Measurements from ENCODE around the gene ULK4. TPM values are rescaled to one million over a fixed set of nuclear protein-coding genes. Genes with fewer than 3 reads are reported as not detected.

The ULK4 gene
- total RNA-seq, 4 donors from 2014 or later = 3.2 to 18.7 (median 12.6) TPM

DNA sequence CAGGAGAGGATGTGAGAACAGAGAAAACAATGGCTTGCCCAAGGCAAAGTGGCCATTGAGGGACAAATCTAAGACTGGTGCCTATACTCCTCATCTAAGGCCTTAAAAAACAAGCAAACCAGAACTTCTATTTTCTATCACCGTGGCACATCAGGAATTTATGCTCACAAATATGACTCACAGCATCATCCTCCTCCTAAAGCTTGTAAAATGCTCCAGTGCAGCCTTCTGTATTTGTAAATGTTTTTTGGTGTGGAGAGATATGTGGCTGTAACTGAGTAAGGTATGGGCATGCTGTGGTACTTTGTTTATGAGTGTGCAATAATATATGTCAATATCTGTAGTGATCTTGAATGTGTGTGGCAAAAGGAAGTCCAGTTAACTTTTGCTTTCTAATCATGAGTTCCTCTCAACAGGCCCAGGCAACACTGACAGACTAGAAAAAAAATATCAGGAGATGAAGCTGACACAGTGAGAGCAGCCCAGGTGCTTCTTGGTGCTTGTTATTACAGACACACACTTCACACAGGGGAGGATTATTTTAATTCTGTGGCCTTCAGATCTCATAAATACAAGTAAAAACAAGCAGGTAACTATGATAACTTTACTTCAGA, 702.3 kb downstream of the ULK4 start:
- intact Hi-C loops (cut with DNase I; ENCODE audit: low total_unique reads) = no loop called here
- WGBS, 2 donors = 50 to 52% methylated on average over 1 of the region's 1 CpG

DNA sequence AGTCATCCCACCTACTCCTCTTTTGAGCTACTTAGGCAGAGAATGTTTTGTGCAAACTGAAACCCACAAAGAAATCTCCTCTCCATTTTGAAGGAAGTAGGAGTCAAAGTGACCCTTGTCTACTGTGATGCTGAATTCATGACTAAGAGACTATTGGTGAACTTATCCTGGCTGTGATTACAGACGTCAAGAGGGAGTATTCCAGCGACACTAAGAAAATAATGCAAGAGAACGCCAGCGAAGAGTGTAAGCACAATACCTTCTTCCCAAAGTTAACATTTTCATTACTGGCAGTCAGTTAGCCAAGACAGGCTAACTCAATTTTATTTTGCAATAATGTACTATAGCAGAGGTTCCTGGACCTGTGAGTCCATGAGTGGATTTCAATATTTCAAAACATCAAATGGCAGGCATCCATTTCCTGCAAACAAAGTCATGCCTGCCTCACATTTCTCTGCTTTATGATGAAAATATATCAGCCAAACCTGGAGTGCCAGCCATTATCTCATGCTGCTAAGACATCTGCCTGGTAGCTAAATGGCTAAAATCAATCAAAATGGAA, 703.6 kb downstream of the ULK4 start:
- intact Hi-C loops (cut with DNase I; ENCODE audit: low total_unique reads) = no loop called here
- no peak for DNase-seq (ENCODE audit: low spot score in 2 of 2)
- 91 to 99% methylated on average over 4 of the region's 4 CpGs for WGBS, 2 donors
- no peak overlapping the region for H3K4me3 ChIP-seq (ENCODE audit: low read depth, poor library complexity, severe bottlenecking)
- TF ChIP-seq, protein P1, sequence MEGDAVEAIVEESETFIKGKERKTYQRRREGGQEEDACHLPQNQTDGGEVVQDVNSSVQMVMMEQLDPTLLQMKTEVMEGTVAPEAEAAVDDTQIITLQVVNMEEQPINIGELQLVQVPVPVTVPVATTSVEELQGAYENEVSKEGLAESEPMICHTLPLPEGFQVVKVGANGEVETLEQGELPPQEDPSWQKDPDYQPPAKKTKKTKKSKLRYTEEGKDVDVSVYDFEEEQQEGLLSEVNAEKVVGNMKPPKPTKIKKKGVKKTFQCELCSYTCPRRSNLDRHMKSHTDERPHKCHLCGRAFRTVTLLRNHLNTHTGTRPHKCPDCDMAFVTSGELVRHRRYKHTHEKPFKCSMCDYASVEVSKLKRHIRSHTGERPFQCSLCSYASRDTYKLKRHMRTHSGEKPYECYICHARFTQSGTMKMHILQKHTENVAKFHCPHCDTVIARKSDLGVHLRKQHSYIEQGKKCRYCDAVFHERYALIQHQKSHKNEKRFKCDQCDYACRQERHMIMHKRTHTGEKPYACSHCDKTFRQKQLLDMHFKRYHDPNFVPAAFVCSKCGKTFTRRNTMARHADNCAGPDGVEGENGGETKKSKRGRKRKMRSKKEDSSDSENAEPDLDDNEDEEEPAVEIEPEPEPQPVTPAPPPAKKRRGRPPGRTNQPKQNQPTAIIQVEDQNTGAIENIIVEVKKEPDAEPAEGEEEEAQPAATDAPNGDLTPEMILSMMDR (IDR thresholded peaks at IDR 0.05) = no peak
- no peak for TF ChIP-seq POLR2A (IDR thresholded peaks at IDR 0.05)

More for the DNA sequence above, 702.3 kb downstream of the ULK4 start:
- no peak for DNase-seq (ENCODE audit: low spot score in 2 of 2)
- TF ChIP-seq, protein P1 (IDR thresholded peaks at IDR 0.05) = no peak
- no peak for TF ChIP-seq POLR2A (IDR thresholded peaks at IDR 0.05)
- H3K4me3 ChIP-seq (ENCODE audit: low read depth, poor library complexity, severe bottlenecking) = no peak overlapping the region

DNA sequence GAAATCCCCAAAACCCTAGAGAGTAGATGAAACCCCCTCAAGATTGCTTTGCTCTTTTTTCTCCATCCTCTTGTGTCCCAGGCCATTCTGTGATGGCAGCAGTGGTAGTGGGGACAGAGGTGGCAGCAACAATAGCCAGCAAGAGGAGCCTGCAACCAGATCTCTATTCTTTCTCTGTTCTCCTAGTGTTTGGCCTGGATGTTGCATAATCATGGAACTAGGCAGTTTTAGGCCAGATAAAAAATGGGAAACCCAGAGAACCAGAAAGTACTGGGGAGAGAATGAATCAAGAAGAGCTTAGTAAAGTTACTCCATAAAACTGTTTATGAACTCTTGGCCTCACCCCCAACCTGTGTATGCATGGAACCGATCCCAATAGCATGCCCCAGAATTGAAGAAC, 710.3 kb downstream of the ULK4 start:
- intact Hi-C loops (cut with DNase I; ENCODE audit: low total_unique reads) = no loop called here
- WGBS, 2 donors = 100% methylated on average over 1 of the region's 1 CpG
- H3K4me3 ChIP-seq (ENCODE audit: low read depth, poor library complexity, severe bottlenecking) = no peak overlapping the region
- DNase-seq (ENCODE audit: low spot score in 2 of 2) = no peak
- TF ChIP-seq, protein P1 (IDR thresholded peaks at IDR 0.05) = no peak

DNA sequence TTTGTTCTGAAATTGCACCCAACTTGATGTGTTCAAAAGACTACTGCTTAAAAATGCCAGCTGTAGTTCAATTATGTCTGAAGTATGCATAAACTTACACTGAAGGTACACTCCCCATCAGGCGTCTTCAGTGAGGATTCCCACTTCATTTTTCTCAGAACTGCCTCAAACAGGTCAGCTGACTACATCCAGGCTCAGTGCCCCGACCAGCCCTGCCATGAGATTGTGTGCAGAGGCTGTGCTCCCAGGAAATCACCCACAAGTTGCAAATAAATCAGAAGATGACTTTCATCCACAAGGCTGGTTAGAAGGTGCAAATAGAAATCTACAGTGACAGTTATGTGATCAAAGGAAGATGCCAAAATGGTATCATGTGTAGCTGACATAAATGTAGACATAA, 711.1 kb downstream of the ULK4 start:
- DNase-seq (ENCODE audit: low spot score in 2 of 2) = no peak
- TF ChIP-seq POLR2A (IDR thresholded peaks at IDR 0.05) = no peak
- TF ChIP-seq, protein P1 (IDR thresholded peaks at IDR 0.05) = no peak
- WGBS, 2 donors = 69 to 83% methylated on average over 2 of the region's 2 CpGs
- no peak overlapping the region for H3K4me3 ChIP-seq (ENCODE audit: low read depth, poor library complexity, severe bottlenecking)
- intact Hi-C loops (cut with DNase I; ENCODE audit: low total_unique reads) = no loop called here

DNA sequence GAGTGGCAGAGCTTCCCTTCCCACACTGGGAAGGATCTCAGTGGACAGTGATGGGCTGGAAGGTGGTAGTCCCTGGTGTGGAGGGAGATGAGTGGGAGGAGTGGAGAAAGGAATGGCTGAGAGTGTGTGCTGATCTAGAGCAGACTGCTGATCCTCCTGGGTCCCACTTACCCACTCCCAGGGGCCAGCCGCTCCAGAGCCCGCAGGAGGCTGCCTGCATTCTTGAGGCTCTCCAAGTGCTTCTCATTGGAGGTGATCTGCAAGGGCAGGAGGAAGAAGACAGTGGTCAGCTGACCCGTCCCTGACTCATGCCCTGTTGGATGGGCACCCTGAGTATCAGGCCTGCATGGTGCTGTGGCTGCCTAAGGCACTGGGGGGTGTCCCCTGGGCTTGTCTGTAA, 712.6 kb downstream of the ULK4 start:
- 89 to 100% methylated on average over 2 to 3 of the region's 3 CpGs for WGBS, 2 donors
- intact Hi-C loops (cut with DNase I; ENCODE audit: low total_unique reads) = no loop called here
- no peak for TF ChIP-seq POLR2A (IDR thresholded peaks at IDR 0.05)
- TF ChIP-seq, protein P1 (IDR thresholded peaks at IDR 0.05) = no peak
- H3K4me3 ChIP-seq (ENCODE audit: low read depth, poor library complexity, severe bottlenecking) = no peak overlapping the region
- no peak for DNase-seq (ENCODE audit: low spot score in 2 of 2)

DNA sequence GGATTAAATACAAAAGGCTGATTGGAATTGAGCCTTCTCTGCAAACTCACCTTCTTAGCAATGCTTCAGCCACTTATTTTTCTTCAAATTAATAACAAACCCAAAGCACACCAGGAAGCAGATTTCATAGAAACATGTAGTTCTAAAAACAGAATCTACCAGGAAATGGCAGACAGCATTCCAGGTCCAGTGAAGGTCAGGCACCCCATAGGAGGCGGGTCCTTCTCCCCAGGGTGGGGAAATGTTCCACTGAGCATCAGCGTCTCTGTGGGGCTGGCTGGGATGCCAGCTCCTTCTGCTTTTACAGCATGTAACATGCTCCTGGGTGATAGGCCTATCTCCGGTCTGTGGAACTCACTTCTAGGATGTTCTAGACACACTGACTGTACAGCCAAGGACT, 713.4 kb downstream of the ULK4 start:
- 79 to 88% methylated on average over 3 of the region's 3 CpGs for WGBS, 2 donors
- TF ChIP-seq POLR2A (IDR thresholded peaks at IDR 0.05) = no peak
- TF ChIP-seq, protein P1 (IDR thresholded peaks at IDR 0.05) = no peak
- H3K4me3 ChIP-seq (ENCODE audit: low read depth, poor library complexity, severe bottlenecking) = no peak overlapping the region
- no peak for DNase-seq (ENCODE audit: low spot score in 2 of 2)
- intact Hi-C loops (cut with DNase I; ENCODE audit: low total_unique reads) = no loop called here

All from lower leg skin (tissue), 4 donors.